Activated effector memory CD4-positive, alpha-beta T cell treated with Interleukin-2 at 50 U/mL for 16 hours (primary cell): Measurements from ENCODE around the gene ENTPD2.
"Not testable (repeated sequence)": the region's sequence is repeated elsewhere in the genome, so short reads cannot be mapped to it uniquely, and the experiment has no call there.

Source experiments
- DNase-seq: peaks from one replicate; pipeline ENCODE4 v3.0.0-alpha.2; 2020

ENTPD2 gene

DNA sequence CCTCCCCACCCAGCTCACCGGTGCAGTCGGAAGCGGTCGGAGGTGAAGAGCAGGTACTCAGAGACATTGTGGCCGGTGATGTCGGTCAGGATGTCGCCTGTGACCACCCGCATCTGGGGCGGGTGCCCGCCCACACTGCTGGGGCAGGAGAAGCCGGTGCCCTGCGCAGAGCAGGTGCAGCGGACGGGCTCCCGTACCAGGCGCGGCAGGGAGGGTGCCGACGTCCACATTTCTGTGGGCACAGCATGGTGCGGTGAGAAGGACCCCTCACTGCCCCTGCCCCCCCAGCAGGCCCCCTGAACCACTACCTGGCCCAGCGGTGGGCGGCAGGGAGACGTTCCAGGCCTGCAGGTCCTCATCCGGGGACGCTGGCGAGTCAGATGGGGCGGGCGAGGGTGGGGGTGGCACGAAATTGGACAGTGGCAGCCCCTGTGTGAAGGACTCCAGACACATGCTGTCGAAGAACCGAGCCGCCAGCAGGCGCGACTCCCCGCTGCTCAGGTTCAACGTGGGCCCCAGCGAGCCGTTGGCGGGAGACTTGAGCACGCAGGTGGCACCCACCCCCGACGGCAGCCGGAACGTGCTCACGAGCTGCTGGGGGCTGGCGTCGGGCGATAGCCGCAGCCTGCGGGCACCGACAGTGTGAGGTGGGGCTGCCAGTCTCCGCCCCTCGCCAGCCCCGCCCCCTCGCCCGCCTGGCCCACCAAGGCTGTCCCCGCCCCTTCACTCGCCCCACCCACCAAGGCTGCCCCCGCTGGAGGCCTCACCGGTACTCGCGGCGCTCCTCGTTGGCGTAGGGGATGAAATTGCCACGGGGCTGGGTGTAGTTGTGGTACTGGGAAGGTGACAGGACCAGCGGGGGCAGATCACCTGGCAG is 40.9 kb downstream of the ENTPD2 start:
- DNase-seq: no peak

DNA sequence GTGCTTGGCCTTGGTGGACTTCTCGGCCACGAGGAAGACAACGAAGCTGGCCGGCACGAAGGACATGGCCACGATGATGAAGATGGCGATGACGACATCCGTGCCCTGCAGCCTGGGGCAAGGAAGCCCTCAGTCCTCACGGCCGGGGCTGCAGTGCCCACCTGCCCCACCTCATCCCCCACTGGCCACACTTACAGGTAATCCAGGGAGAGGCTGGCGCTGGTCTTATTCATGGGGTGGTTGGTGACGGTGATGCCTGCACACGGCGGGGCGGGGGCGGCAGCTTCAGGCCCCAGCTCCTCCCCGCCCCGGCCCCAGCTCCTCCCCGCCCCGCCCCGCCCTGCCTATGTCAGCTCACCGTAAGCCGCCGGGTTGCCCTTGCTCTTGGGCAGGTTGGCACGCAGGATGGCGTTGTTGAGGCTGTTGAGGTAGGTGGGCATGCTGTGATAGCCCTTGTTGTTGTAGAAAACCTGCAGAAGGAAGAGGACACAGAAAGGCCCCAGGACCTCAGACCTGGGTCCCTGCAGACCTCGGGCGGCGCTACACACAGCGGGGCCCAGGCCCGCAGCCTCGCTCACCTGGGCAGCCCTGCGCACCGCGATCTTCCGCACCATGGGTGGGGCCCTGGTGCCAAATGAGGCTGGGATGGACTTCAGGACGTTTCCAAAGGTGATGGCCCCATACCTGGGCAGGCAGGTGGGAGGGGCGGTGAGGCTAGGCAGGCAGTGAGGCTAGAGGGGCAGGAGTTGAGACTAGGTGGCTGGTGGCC is 41.8 kb downstream of the ENTPD2 start:
- no peak for DNase-seq

DNA sequence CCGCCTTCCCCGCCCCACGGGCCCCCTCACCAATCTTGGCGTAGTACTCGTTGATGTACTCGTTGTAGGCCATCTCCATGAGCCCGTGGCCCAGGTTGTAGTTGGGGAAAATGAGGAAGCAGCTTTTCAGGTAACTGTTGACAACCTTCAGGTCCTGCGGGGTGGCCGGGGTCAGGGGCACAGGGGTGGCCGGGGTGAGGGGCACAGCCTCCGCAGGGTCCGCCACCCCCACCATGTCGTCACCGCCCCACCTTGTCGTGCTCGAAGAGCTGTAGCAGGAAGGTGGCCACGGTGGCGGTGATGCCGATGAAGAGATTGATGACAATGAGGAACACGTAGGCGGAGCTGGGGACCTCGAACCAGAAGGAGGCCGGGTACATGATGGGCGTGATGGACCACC is 42.7 kb downstream of the ENTPD2 start:
- no peak for DNase-seq

DNA sequence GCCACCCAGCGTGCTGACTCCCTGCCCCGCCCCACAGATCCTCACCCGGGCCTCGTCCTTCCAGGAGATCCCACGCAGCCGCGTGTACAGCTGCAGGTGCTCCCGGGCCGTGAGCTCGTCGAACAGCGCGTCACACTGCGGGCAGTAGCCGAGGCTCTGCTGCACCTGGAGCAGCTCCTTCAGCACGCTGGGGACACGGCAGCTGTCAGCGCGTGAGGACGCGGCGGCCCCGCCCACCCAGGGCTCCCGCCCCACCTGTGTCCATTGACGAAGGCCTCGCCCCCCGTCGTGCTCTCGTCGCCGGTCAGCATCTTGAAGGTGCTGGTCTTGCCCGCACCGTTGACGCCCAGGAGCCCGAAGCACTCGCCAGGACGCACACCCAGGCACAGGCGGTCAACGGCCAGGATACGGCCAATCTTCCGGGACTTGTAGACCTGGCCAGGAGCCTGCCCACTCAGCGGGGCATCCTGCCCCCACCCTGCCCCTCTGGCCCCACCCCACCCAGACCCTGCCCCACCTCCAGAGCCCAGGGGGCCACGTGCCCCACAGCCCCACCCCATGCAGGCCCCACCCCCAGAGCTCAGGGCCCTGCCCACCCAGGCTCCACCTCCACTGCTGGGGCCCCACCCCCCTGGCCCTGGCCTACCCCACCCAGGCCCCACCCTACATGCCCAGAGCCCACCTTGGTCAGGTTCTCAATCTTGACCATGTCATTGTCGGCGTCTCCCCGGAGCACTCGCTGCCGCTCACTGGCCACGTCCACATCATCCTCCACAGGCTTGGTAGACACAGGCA is 43.7 kb downstream of the ENTPD2 start:
- DNase-seq: no peak

DNA sequence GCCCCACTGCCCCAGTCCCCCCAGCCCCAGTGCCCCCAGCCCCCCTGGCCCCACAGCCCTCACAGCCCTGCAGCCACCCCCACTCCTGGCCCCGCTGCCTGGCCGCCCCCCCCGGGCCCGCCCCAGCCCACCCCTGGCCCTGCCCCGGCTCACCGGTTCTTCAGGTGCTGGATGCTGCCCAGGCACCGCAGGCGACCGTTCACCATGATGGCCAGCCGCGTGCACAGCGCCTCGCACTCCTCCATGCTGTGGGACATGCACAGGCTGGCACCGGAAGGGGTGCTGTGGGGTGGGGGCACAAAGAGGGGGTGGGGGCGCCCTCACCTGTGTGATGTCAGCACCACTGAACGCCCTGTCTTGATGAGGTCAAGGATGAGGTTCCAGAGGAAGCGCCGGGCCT is 44.6 kb downstream of the ENTPD2 start:
- no peak for DNase-seq

DNA sequence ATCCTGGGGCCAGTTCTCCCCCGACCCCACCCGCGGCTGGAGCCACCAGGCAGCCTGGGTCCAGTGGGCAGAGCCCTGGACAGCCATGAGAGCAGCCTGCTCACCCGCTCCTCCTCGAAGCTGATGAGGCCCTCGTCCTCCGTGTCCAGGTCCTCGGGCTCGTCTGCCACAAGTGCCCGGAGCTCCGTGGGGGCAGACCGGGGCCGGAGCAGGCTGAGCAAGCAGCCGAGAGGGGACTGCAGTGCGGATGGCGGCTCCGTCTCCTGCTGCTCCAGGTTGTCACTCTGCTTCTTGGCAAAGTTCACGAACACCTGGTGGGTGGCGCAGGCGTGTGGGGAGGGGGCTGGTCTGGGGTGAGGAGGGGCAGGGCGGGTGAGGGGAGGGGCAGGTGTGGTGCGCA is 45.5 kb downstream of the ENTPD2 start:
- DNase-seq: no peak

DNA sequence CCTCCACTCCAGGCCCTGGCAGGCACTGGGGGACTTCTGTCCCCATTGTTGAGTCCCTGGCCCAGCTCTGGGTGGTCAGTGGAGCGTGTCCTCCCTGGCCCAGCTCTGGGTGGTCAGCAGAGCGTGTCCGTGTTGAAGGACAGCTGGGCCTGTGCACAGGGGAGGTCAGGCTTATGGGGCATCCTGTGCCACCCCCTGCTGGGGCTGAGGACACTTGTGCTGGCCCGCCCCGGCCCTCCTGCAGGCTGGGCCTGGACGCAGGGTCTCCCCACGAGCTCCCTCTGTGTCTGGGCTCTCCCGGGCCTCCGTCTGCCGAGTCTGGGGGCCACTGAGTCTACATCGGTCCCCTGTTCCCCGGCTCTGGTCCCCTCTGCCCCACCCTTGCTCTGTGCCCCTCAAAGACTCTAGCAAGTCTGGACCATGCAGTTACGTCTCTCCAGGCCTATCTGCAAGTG is 46.0 kb downstream of the ENTPD2 start:
- no peak for DNase-seq

DNA sequence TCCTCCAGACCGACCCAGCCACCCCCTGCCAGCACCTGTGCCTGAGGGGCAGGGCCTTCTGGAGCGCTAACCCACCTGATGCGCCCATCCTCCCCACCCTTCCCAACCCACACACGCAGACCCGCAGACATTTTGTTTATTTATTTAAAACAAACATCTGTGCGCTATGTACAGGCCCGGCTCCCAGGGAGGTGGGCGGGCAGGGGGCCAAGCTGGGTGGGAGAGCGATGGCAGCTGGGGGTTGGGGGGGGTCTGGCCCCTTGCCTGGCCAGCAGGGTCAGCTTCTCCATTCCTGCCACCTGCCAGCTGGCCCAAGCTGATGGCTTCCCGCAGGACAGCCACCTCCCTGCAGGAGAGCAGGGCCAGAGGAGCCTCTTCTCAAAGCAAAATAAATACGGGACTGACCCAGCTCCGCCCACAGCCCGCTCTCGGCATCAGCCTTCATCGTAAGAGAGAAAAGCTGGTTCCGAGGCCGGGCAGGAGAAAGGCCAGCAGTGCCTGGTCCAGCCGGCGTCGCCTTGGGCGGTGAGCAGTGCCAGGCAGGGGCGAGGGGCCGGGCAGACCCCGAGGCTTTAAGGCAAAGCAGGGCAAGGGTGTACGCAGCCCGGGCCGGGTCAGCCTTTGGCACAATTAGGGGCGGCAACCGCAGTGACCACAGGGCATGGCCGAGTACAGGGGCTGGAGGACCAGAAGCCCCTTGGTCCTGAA is 46.6 kb downstream of the ENTPD2 start:
- DNase-seq: no peak

DNA sequence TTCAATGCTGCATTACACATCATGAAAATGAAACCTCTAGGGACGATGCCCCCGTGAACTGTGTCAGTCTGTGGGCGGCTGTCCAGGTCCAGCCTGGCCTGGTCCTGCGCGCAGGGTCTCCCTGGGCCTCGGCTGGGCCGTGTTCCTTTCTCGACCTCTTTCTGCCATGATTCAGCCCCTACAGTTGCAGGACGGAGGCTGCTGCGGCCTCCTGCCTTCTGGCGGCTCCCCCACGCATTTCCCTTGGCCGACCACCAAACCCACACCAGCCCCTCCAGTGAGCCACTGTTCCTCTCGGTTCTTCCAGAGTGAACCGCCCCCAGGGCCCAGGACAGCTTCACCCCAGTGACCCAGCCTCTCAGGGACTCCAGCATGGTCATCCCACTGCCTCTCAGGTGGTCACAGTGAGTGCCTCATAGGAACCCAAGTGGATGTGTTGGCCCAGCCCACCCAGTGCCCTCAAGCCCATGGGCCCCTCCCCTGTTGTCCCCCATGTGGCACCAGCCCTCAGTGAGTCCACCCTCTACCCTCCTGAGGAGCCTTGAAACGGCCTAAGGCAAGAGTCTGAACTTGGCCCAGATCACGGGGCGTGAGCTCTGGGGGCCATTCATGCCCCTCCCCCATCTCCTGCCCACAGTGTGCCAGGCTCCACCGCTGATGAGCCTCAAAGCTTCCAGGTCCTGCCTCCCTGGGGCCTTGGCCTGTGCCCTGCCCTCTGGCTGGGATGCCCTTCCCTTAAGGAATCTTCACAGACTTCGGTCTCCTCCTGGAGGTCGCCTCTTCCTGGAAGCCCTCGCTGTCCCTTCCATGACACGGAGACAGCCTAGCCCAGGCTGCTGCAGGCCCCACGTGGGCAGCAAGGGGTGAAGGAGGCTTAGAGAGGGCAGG is 47.5 kb downstream of the ENTPD2 start:
- no peak for DNase-seq

DNA sequence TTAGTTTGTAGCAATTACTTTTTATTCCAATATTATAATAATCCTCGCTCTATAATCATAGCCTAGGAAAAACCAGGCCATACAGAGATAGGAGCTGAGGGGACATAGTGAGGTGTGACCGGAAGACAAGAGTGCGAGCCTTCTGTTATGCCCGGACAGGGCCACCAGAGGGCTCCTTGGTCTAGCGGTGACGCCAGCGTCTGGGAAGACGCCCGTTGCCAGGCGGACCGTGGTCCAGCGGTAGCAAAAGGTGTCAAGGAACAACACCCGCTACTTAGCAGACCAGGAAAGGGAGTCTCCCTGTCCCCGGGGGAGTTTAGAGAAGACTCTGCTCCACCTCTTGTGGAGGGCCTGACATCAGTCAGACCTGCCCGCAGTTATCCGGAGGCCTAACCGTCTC is 49.6 kb downstream of the ENTPD2 start:
- DNase-seq: not testable (repeated sequence)

DNA sequence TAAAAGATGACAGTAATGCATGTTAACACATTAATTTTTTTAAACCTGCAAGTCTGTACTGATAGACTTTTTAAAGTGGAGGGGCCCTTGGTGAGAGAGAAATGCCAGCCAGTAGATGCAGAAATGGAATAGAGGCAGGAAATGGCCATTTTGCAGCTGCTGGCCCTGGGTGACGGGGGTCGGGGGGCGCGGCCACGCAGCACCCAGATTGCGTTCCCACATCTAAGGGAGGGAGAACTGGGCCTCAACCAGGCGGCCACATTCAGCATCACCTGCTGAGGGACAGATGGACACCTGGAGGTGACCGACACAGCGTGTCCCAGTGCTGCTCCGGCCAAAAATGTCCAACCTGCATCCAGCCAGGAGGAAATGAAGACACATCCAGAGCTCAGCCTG is 51.2 kb downstream of the ENTPD2 start:
- no peak for DNase-seq

DNA sequence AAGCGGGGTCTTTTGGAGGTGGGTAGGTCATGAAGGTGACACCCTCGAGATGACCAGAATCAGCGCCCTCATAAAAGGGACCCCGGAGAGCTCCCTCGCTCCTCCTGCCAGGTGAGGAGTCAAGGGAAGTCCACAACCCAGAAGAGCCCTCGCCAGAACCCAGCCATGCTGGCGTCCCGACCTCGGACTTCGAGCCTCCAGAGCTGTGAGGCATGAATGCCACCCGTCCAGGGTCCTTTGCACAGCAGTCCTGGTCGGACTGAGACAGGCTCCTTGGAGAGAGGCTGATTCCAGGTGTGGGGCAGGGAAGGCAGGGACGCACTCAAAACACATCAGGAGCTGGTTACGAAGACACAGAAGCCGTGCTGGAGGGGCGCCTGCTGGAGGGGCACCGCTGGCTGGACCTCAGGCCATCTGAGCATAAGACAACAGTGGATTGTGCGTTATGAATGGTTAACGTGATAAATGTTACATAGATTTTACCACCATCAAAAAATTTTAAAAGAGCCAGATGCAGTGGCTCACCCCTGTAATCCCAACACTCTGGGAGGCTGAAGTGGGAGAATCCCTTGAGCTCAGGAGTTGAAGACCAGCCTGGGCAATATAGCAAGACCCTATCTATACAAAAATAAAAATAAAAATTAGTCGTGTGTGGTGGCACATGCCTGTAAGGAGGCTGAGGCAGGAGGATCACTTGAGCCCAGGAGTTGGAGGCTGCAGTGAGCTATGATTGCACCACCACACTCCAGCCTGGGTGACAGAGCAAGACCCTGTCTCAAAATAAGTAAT is 51.8 kb downstream of the ENTPD2 start:
- no peak for DNase-seq

DNA sequence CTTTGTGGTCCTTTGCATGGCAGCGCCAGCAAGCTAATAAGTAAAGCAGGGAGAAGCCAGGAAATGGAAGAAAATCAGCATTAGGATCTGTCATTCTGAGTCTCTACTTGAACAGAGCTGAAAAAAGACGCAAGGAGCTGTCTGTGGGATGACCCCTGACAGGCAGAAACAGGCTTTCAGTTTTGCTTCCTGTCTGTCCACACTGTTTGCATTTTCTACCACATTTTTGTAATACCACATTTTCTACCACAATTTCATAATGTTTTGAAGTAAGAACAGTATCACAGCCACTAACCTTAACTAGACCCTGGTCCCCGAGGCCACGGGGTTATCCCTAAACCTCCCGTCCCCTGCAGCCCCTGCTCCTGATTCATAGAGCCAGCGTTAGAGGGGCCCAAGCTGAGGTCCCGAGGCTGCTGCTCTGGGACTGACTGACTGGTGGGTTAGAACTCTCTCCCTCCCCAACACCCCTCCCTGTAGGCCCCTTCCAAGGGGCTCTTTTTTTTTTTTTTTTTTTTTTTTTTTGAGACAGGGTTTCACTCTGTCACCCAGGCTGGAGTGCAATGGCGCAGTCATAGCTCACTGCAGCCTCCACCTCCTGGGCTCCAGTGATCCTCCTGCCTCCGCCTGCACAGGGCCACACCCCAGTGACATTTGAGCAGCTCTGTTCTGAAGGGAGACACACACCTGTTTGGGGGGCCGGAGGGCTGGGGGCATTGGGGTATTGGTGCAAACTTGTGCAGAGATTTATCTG is 53.5 kb downstream of the ENTPD2 start:
- DNase-seq: no peak
